ENCODE results near the gene DLX3. TPM values are rescaled to one million over a fixed set of nuclear protein-coding genes. Genes with fewer than 3 reads are reported as not detected.

DLX3 gene
- total RNA-seq, 3 donors from 2014 or later (not counting 1 experiment from before 2014, with no cell fraction given): not detected

- no peak for DNase-seq
- Histone ChIP-seq H3K27me3 (ENCODE audit: control insufficient read depth, insufficient read depth, low read length) (peaks cover 5% of the 10 kb centered on the region), H3K4me1 (ENCODE audit: control insufficient read depth, insufficient read depth, low read length) (peaks cover 7% of the 10 kb centered on the region), H3K9me3 (ENCODE audit: control insufficient read depth, insufficient read depth, low read length) (no peaks in the 10 kb centered on the region), H3K4me3 (ENCODE audit: low read length) (no peak overlapping the region), H3K27ac (ENCODE audit: low read length) (no peak overlapping the region), H3K36me3 (ENCODE audit: control insufficient read depth, insufficient read depth, low read length) (no peaks in the 10 kb centered on the region)
- intact Hi-C loops (cut with micrococcal nuclease): no loop called here
- Mint-ChIP-seq H3K9me3 (no peaks in the 10 kb centered on the region), H3K27ac (no peak overlapping the region), H3K27me3 (ENCODE audit: low read depth in 2 of 2) (peaks cover 17 to 19% of the 10 kb centered on the region in 2 donors), H3K4me3 (no peak overlapping the region), H3K36me3 (no peaks in the 10 kb centered on the region), H3K4me1 (peaks cover 0 to 11% of the 10 kb centered on the region in 2 donors)
- no peak for TF ChIP-seq CTCF (IDR thresholded peaks at IDR 0.05)
- no peak for ATAC-seq
- 83% methylated on average over 6 of the region's 6 CpGs for WGBS (ENCODE audit: insufficient coverage)
Measured at GRCh38 chr17:50022463-50023130, 27.6 kb upstream of the DLX3 start.

GRCh38 chr17:50021681-50022370 is 26.8 kb upstream of the DLX3 start:
- H3K36me3 ChIP-seq (ENCODE audit: control insufficient read depth, insufficient read depth, low read length): no peaks in the 10 kb centered on the region
- peaks cover 14 to 15% of the 10 kb centered on the region in 2 donors for H3K27me3 Mint-ChIP-seq (ENCODE audit: low read depth in 2 of 2)
- H3K9me3 ChIP-seq (ENCODE audit: control insufficient read depth, insufficient read depth, low read length): no peaks in the 10 kb centered on the region
- H3K9me3 Mint-ChIP-seq: no peaks in the 10 kb centered on the region
- H3K4me1 ChIP-seq (ENCODE audit: control insufficient read depth, insufficient read depth, low read length): no peaks in the 10 kb centered on the region
- 87% methylated on average over 6 of the region's 6 CpGs for WGBS (ENCODE audit: insufficient coverage)
- DNase-seq: no peak
- intact Hi-C loops (cut with micrococcal nuclease): no loop called here
- H3K27me3 ChIP-seq (ENCODE audit: control insufficient read depth, insufficient read depth, low read length): no peaks in the 10 kb centered on the region
- ATAC-seq: no peak
- TF ChIP-seq CTCF (IDR thresholded peaks at IDR 0.05): no peak
- no peak overlapping the region for H3K27ac Mint-ChIP-seq
- H3K4me3 ChIP-seq (ENCODE audit: low read length): no peak overlapping the region
- no peak overlapping the region for H3K4me3 Mint-ChIP-seq
- peaks cover 0 to 4% of the 10 kb centered on the region in 2 donors for H3K4me1 Mint-ChIP-seq
- H3K27ac ChIP-seq (ENCODE audit: low read length): no peak overlapping the region
- no peaks in the 10 kb centered on the region for H3K36me3 Mint-ChIP-seq

GRCh38 chr17:50020841-50021599 is 26.0 kb upstream of the DLX3 start:
- Histone ChIP-seq H3K4me3 (ENCODE audit: low read length) (no peak overlapping the region), H3K27ac (ENCODE audit: low read length) (no peak overlapping the region), H3K4me1 (ENCODE audit: control insufficient read depth, insufficient read depth, low read length) (no peaks in the 10 kb centered on the region), H3K36me3 (ENCODE audit: control insufficient read depth, insufficient read depth, low read length) (no peaks in the 10 kb centered on the region), H3K9me3 (ENCODE audit: control insufficient read depth, insufficient read depth, low read length) (no peaks in the 10 kb centered on the region), H3K27me3 (ENCODE audit: control insufficient read depth, insufficient read depth, low read length) (no peaks in the 10 kb centered on the region)
- no peaks in the 10 kb centered on the region for H3K4me1 Mint-ChIP-seq
- intact Hi-C loops (cut with micrococcal nuclease): no loop called here
- peaks cover 14 to 15% of the 10 kb centered on the region in 2 donors for H3K27me3 Mint-ChIP-seq (ENCODE audit: low read depth in 2 of 2)
- no peak overlapping the region for H3K27ac Mint-ChIP-seq
- no peaks in the 10 kb centered on the region for H3K9me3 Mint-ChIP-seq
- 58% methylated on average over 13 of the region's 13 CpGs for WGBS (ENCODE audit: insufficient coverage)
- ATAC-seq (no peak), DNase-seq (no peak)
- no peak overlapping the region for H3K4me3 Mint-ChIP-seq
- no peaks in the 10 kb centered on the region for H3K36me3 Mint-ChIP-seq
- TF ChIP-seq CTCF (IDR thresholded peaks at IDR 0.05): no peak
